A549 (cell line): ENCODE results near the gene SORBS1. TPM values are rescaled to one million over a fixed set of nuclear protein-coding genes. Genes with fewer than 3 reads are reported as not detected.

Source experiments
- ATAC-seq, 2 experiments: fragments of 200-7000 bp in 1 of 2; fragments of >200 bp in 1 of 2; cut with Nextera tagmentation in 1 of 2; cut with Tn5 transposase in 1 of 2; 3 replicates each; pipeline versions ENCODE4 v1.8.0 to v1.9.1; 2018 to 2020; ENCODE audit warnings: mild to moderate bottlenecking in 1 of 2, moderate library complexity in 1 of 2
- CTCF ChIA-PET: fragments of 300-600 bp; sonication (Branson Sonifier 250); formaldehyde crosslinking; extraction: SDS; loops from one replicate; lab custom pipeline; 2021; ENCODE audit warnings: antibody characterized with exemption, inconsistent platforms; lab: Yijun Ruan, JAX
- POLR2A ChIA-PET: fragments of 350-600 bp; formaldehyde crosslinking; extraction: SDS; loops from one replicate; lab custom pipeline; 2021; ENCODE audit warnings: antibody characterized with exemption, inconsistent platforms; lab: Yijun Ruan, JAX
- DNase-seq, 2 experiments: peaks; one replicate each; pipeline versions ENCODE4 v3.0.0 to v3.0.0-alpha.2; 2011 to 2016; ENCODE audit warnings: low read depth in 1 of 2, low spot score in 1 of 2
- FAIRE-seq: peaks from 2 replicates; lab custom pipeline; 2011; peaks lifted over from hg19 to GRCh38; lab: Jason Lieb, UNC
- H3K27ac ChIP-seq, 2 experiments: fragments of >200 bp; sonication (Bioruptor Twin); formaldehyde crosslinking; 3 replicates each; pipeline ENCODE4 v1.5.1; 2016 to 2017
- H3K4me1 ChIP-seq: fragments of >200 bp; sonication (Bioruptor Twin); formaldehyde crosslinking; 3 replicates; pipeline ENCODE4 v1.6.1; 2016
- H3K4me2 ChIP-seq: fragments of >200 bp; sonication (Bioruptor Twin); formaldehyde crosslinking; 3 replicates; pipeline ENCODE4 v1.6.1; 2016
- H3K4me3 ChIP-seq: fragments of >200 bp; sonication (Bioruptor Twin); formaldehyde crosslinking; 3 replicates; pipeline ENCODE4 v1.5.1; 2016
- H3K9me3 ChIP-seq: fragments of >200 bp; sonication (Bioruptor Twin); formaldehyde crosslinking; 3 replicates; pipeline ENCODE4 v1.6.1; 2016
- ATOH8 ChIP-seq: fragments of 250-450 bp; sonication (Bioruptor Pico); IDR thresholded peaks from 2 replicates; pipeline ENCODE4 v1.5.0; 2020; ENCODE audit warnings: low read depth, mild to moderate bottlenecking, moderate library complexity
- BHLHE40 ChIP-seq: IDR thresholded peaks from 2 replicates; pipeline ENCODE4 v1.6.1; 2012; ENCODE audit warnings: low read depth, low read length, inconsistent platforms
- CBX2 ChIP-seq: fragments of 200-600 bp; sonication (generic); IDR thresholded peaks from 2 replicates; pipeline ENCODE4 v1.6.1; 2016; ENCODE audit warnings: low read depth, mild to moderate bottlenecking, borderline replicate concordance
- CHD4 ChIP-seq: fragments of 200-600 bp; sonication (generic); IDR thresholded peaks from 2 replicates; pipeline ENCODE4 v1.6.1; 2016; ENCODE audit warnings: antibody characterized with exemption, mild to moderate bottlenecking, borderline replicate concordance
- CTCF ChIP-seq: fragments of >200 bp; sonication (Bioruptor Twin); formaldehyde crosslinking; IDR thresholded peaks from 3 replicates; pipeline ENCODE4 v1.5.1; 2016
- ELK1 ChIP-seq: fragments of 150-350 bp; IDR thresholded peaks from 2 replicates; pipeline ENCODE4 v1.6.1; 2014; ENCODE audit warnings: low read depth, mild to moderate bottlenecking, low read length
- FOSL2 ChIP-seq, 2 experiments: fragments of 450-650 bp in 1 of 2; fragments of >200 bp in 1 of 2; sonication (Bioruptor Twin) in 1 of 2; formaldehyde crosslinking; IDR thresholded peaks; 2 replicates each; pipeline versions ENCODE4 v1.5.0 to v1.6.1; 2016 to 2020; ENCODE audit warnings: mild to moderate bottlenecking in 1 of 2, moderate library complexity in 1 of 2
- GATA3 ChIP-seq: IDR thresholded peaks from 2 replicates; pipeline ENCODE4 v1.6.1; 2012; ENCODE audit warnings: borderline replicate concordance
- HDAC2 ChIP-seq: fragments of 200-600 bp; sonication (generic); IDR thresholded peaks from 2 replicates; pipeline ENCODE4 v1.6.1; 2016
- HOXB5 ChIP-seq: fragments of 250-450 bp; sonication (Bioruptor Pico); IDR thresholded peaks from 2 replicates; pipeline ENCODE4 v1.5.0; 2020; ENCODE audit warnings: mild to moderate bottlenecking, moderate library complexity
- JUNB ChIP-seq: fragments of >200 bp; sonication (Bioruptor Twin); formaldehyde crosslinking; IDR thresholded peaks from 2 replicates; pipeline ENCODE4 v1.6.1; 2016
- NR3C1 ChIP-seq: fragments of >200 bp; sonication (Bioruptor Twin); formaldehyde crosslinking; IDR thresholded peaks from 3 replicates; pipeline ENCODE4 v1.6.1; 2017
- RAD21 ChIP-seq, 2 experiments: fragments of >200 bp in 1 of 2; sonication (Bioruptor Twin) in 1 of 2; formaldehyde crosslinking in 1 of 2; IDR thresholded peaks in 1 of 2; conservative IDR thresholded peaks in 1 of 2; 2 replicates in 1 of 2; 3 replicates in 1 of 2; pipeline ENCODE4 v1.6.1; 2012 to 2018; ENCODE audit warnings: inconsistent platforms in 1 of 2
- RARB ChIP-seq: fragments of 250-450 bp; sonication (Bioruptor Pico); IDR thresholded peaks from 2 replicates; pipeline ENCODE4 v1.8.0; 2021; ENCODE audit warnings: mild to moderate bottlenecking, moderate library complexity
- RCOR1 ChIP-seq: fragments of 150-350 bp; IDR thresholded peaks from 2 replicates; pipeline ENCODE4 v1.6.1; 2014; ENCODE audit warnings: antibody characterized with exemption, low read length, low read depth
- SMC3 ChIP-seq: fragments of >200 bp; sonication (Bioruptor Twin); formaldehyde crosslinking; IDR thresholded peaks from 3 replicates; pipeline ENCODE4 v1.6.1; 2018; ENCODE audit warnings: inconsistent platforms
- TFCP2L1 ChIP-seq: fragments of 250-450 bp; sonication (Bioruptor Pico); IDR thresholded peaks from 2 replicates; pipeline ENCODE4 v1.5.0; 2021; ENCODE audit warnings: mild to moderate bottlenecking
- ZC3H11A ChIP-seq: fragments of 450-650 bp; IDR thresholded peaks from 2 replicates; pipeline ENCODE4 v1.6.1; 2014; ENCODE audit warnings: antibody characterized with exemption, mild to moderate bottlenecking
- ZFP36 ChIP-seq: fragments of 450-650 bp; IDR thresholded peaks from 2 replicates; pipeline ENCODE4 v1.6.1; 2014; ENCODE audit warnings: borderline replicate concordance; ENCODE audit not compliant: partially characterized antibody
- WGBS: methylation state at CpG from one replicate; pipeline ENCODE4 v1.1.6; 2017; ENCODE audit errors: missing lambda C conversion rate; 5-methylcytosine and 5-hydroxymethylcytosine counted together
- polyA plus RNA-seq, 4 experiments: library from polyadenylated mRNA; depleted of rRNA in 3 of 4; stranded (reverse); fragments of >200 nt; fragmentation: RNase III in 1 of 4; extraction: RNeasy Plus Mini Kit Qiagen cat#74134 plus additional on column Dnase treatment in 1 of 4; gene quantifications; 2 replicates in 3 of 4; 3 replicates in 1 of 4; pipeline ENCODE4 v1.2.3, GENCODE V29; 2011 to 2017

The SORBS1 gene
- polyA plus RNA-seq, 2 of the 4 experiments (the other 2 are of a cell fraction) = 0.39 to 0.80 TPM

GRCh38 chr10:95363303-95363912 lies 197.8 kb downstream of the SORBS1 start:
- ChIA-PET CTCF (interaction anchor here (0.5 to 20.0 kb wide), 56 partner anchors 11 to 1618 kb away, joined by 3 to 637 read pairs (median 6); partner anchors contain the start of gene PDLIM1), POLR2A (interaction anchor here (1.4 kb wide), 1 partner anchor 121 kb away, joined by 4 read pairs; no protein-coding TSS in a partner anchor)
- peaks cover 14% of the 10 kb centered on the region for H3K4me1 ChIP-seq
- H3K4me2 ChIP-seq = no peak overlapping the region
- no peaks in the 10 kb centered on the region for H3K9me3 ChIP-seq
- peak; percentile 62 to 87; a peak in 3 of 6 replicates for ATAC-seq
- TF ChIP-seq SMC3 (peak; percentile 99), CTCF (peak; percentile 95), BHLHE40 (no peak), RAD21 (conservative IDR thresholded peaks at IDR 0.05 in 1 of 2, IDR thresholded peaks at IDR 0.05 in 1 of 2) (peak; percentile 98 to 99)
- peak overlapping the region; percentile 9 to 23; a peak in 1 of 6 replicates for H3K27ac ChIP-seq
- H3K4me3 ChIP-seq = no peak overlapping the region
- FAIRE-seq = peak; percentile 7
- 4% methylated on average over 2 of the region's 2 CpGs for WGBS
- DNase-seq = peak; percentile 70 to 76

- CTCF ChIA-PET = interaction anchor here (1.1 to 20.0 kb wide), 8 partner anchors 10 to 227 kb away, joined by 3 to 637 read pairs (median 9); no protein-coding TSS in a partner anchor
- no peak overlapping the region for H3K4me3 ChIP-seq
- TF ChIP-seq JUNB (no peak), GATA3 (no peak), FOSL2 (IDR thresholded peaks at IDR 0.05) (no peak), FOSL2 (CRISPR knock-in tag; IDR thresholded peaks at IDR 0.05) (no peak), ZC3H11A (no peak), HDAC2 (no peak), RCOR1 (no peak), ZFP36 (no peak), CHD4 (no peak), CBX2 (no peak), HOXB5 (CRISPR knock-in tag) (no peak)
- TF ChIP-seq, all 56 proteins: peak for 0
- FAIRE-seq = no peak
- peak overlapping the region in 1 of 2 experiments; percentile 1; a peak in 1 of 6 replicates for H3K27ac ChIP-seq
- peak in 1 of 2 experiments; percentile 42 for DNase-seq
- POLR2A ChIA-PET = no interaction called here
- no peak overlapping the region for H3K4me2 ChIP-seq
- ATAC-seq = peak in 1 of 2 experiments; percentile 64; a peak in 3 of 6 replicates
- no peaks in the 10 kb centered on the region for H3K9me3 ChIP-seq
- H3K4me1 ChIP-seq = peaks cover 14% of the 10 kb centered on the region
Observed at GRCh38 chr10:95360122-95360714, 201.0 kb downstream of the SORBS1 start.

- 70% methylated on average over 6 of the region's 6 CpGs for WGBS
- H3K27ac ChIP-seq = no peak overlapping the region; a peak in 1 of 6 replicates
- H3K4me1 ChIP-seq = peaks cover 14% of the 10 kb centered on the region
- TF ChIP-seq RARB (CRISPR knock-in tag) (no peak), ELK1 (no peak), TFCP2L1 (CRISPR knock-in tag) (no peak), NR3C1 (no peak), ATOH8 (CRISPR knock-in tag) (no peak)
- TF ChIP-seq, all 56 proteins: peak for 0
- ATAC-seq (no peak), DNase-seq (no peak), FAIRE-seq (no peak)
- H3K9me3 ChIP-seq = no peaks in the 10 kb centered on the region
- ChIA-PET POLR2A (no interaction called here), CTCF (interaction anchor here (0.8 to 20.0 kb wide), 11 partner anchors 9 to 234 kb away, joined by 3 to 637 read pairs (median 5); no protein-coding TSS in a partner anchor)
- H3K4me3 ChIP-seq = no peak overlapping the region
- no peak overlapping the region for H3K4me2 ChIP-seq
Observed at GRCh38 chr10:95359466-95359865, 201.7 kb downstream of the SORBS1 start.
